Endodermal cell (in vitro differentiated cells): ENCODE results near the gene MYL6. TPM values are rescaled to one million over a fixed set of nuclear protein-coding genes. Genes with fewer than 3 reads are reported as not detected.

Source experiments
- DNase-seq: peaks from one replicate; pipeline ENCODE4 v3.0.0-alpha.2; 2017
- H3K27ac ChIP-seq: 2 replicates; pipeline ENCODE4 v1.5.1; 2013; ENCODE audit warnings: mild to moderate bottlenecking, low read depth, low read length, moderate library complexity
- H3K27me3 ChIP-seq: 2 replicates; pipeline ENCODE4 v1.6.1; 2013; ENCODE audit warnings: mild to moderate bottlenecking, low read length, moderate library complexity; ENCODE audit not compliant: insufficient read depth, control insufficient read depth, poor library complexity, severe bottlenecking
- H3K36me3 ChIP-seq: 2 replicates; pipeline ENCODE4 v1.7.0; 2013; ENCODE audit warnings: mild to moderate bottlenecking, low read length, moderate library complexity; ENCODE audit not compliant: control insufficient read depth, insufficient read depth
- H3K4me1 ChIP-seq: one replicate; pipeline ENCODE4 v1.7.0; 2013; ENCODE audit warnings: low read length; ENCODE audit not compliant: control insufficient read depth, insufficient read depth
- H3K4me3 ChIP-seq: 2 replicates; pipeline ENCODE4 v1.5.1; 2013; ENCODE audit warnings: mild to moderate bottlenecking, low read length, moderate library complexity
- H3K9ac ChIP-seq: 2 replicates; pipeline ENCODE4 v1.6.1; 2013; ENCODE audit warnings: mild to moderate bottlenecking, low read length, moderate library complexity; ENCODE audit not compliant: poor library complexity, severe bottlenecking; ENCODE audit errors: extremely low read depth
- H3K9me3 ChIP-seq: 2 replicates; pipeline ENCODE4 v1.6.1; 2013; ENCODE audit warnings: mild to moderate bottlenecking, low read length, moderate library complexity; ENCODE audit not compliant: control insufficient read depth
- H3K27ac Mint-ChIP-seq: 2 replicates; pipeline ENCODE4 v1.8.0; 2020; ENCODE audit warnings: mixed read lengths
- H3K27me3 Mint-ChIP-seq: 2 replicates; pipeline ENCODE4 v1.8.0; 2021; ENCODE audit warnings: mild to moderate bottlenecking, mixed read lengths; ENCODE audit not compliant: insufficient read depth
- H3K36me3 Mint-ChIP-seq: 2 replicates; pipeline ENCODE4 v1.8.0; 2020; ENCODE audit warnings: low read depth, mixed read lengths
- H3K4me1 Mint-ChIP-seq: 2 replicates; pipeline ENCODE4 v1.8.0; 2020; ENCODE audit warnings: mixed read lengths
- H3K4me3 Mint-ChIP-seq: 2 replicates; pipeline ENCODE4 v1.8.0; 2020; ENCODE audit warnings: mild to moderate bottlenecking, moderate library complexity, mixed read lengths
- H3K9me3 Mint-ChIP-seq: 2 replicates; pipeline ENCODE4 v1.8.0; 2020; ENCODE audit warnings: mild to moderate bottlenecking, mixed read lengths
- WGBS, 2 experiments: methylation state at CpG; one replicate each; pipeline versions ENCODE4 v1.1.5 to v1.1.7; 2013; ENCODE audit warnings: missing lambda C conversion rate in 2 of 2, mixed read lengths in 1 of 2; ENCODE audit not compliant: insufficient coverage in 1 of 2, insufficient read length in 1 of 2; 5-methylcytosine and 5-hydroxymethylcytosine counted together
- total RNA-seq, 2 donors: library from RNA; stranded (reverse); fragmentation: NEBNext Ultra II Directional in 1 of 2; extraction: Animal tissue kit (Norgen Biotek cat#: 25700) in 1 of 2; gene quantifications; 2 replicates in 1 of 2; 3 replicates in 1 of 2; pipeline ENCODE4 v1.2.1, GENCODE V29; 2021
- TF ChIP-seq, protein P1 (sequence below): fragments of 200-600 bp; sonication (generic); conservative IDR thresholded peaks from 2 replicates; pipeline ENCODE4 v1.5.0; 2021; ENCODE audit warnings: antibody characterized with exemption, mild to moderate bottlenecking

The MYL6 gene
- total RNA-seq, 2 donors from 2014 or later = 1,640 to 1,647 TPM

- H3K27me3 Mint-ChIP-seq = no peaks in the 10 kb centered on the region
- peaks cover 41% of the 10 kb centered on the region for H3K4me1 Mint-ChIP-seq
- peaks cover 8% of the 10 kb centered on the region for H3K4me1 ChIP-seq
- peak; percentile 79 for DNase-seq
- H3K4me3 Mint-ChIP-seq = no peak overlapping the region
- H3K27ac ChIP-seq = peak overlapping the region; percentile 50
- H3K36me3 ChIP-seq = peaks cover 81% of the 10 kb centered on the region
- H3K9ac ChIP-seq = no peak overlapping the region
- TF ChIP-seq, protein P1, sequence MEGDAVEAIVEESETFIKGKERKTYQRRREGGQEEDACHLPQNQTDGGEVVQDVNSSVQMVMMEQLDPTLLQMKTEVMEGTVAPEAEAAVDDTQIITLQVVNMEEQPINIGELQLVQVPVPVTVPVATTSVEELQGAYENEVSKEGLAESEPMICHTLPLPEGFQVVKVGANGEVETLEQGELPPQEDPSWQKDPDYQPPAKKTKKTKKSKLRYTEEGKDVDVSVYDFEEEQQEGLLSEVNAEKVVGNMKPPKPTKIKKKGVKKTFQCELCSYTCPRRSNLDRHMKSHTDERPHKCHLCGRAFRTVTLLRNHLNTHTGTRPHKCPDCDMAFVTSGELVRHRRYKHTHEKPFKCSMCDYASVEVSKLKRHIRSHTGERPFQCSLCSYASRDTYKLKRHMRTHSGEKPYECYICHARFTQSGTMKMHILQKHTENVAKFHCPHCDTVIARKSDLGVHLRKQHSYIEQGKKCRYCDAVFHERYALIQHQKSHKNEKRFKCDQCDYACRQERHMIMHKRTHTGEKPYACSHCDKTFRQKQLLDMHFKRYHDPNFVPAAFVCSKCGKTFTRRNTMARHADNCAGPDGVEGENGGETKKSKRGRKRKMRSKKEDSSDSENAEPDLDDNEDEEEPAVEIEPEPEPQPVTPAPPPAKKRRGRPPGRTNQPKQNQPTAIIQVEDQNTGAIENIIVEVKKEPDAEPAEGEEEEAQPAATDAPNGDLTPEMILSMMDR = no peak
- H3K27me3 ChIP-seq = no peaks in the 10 kb centered on the region
- H3K36me3 Mint-ChIP-seq = peaks cover 68% of the 10 kb centered on the region
- no peak overlapping the region for H3K4me3 ChIP-seq
- peak overlapping the region; percentile 99 for H3K27ac Mint-ChIP-seq
- H3K9me3 Mint-ChIP-seq = no peaks in the 10 kb centered on the region
- WGBS, 2 experiments = 84 to 100% methylated on average over 1 to 10 of the region's 11 CpGs
- H3K9me3 ChIP-seq = no peaks in the 10 kb centered on the region
These were observed 4.5 kb downstream of the MYL6 start for GRCh38 chr12:56162468-56163290.

DNA sequence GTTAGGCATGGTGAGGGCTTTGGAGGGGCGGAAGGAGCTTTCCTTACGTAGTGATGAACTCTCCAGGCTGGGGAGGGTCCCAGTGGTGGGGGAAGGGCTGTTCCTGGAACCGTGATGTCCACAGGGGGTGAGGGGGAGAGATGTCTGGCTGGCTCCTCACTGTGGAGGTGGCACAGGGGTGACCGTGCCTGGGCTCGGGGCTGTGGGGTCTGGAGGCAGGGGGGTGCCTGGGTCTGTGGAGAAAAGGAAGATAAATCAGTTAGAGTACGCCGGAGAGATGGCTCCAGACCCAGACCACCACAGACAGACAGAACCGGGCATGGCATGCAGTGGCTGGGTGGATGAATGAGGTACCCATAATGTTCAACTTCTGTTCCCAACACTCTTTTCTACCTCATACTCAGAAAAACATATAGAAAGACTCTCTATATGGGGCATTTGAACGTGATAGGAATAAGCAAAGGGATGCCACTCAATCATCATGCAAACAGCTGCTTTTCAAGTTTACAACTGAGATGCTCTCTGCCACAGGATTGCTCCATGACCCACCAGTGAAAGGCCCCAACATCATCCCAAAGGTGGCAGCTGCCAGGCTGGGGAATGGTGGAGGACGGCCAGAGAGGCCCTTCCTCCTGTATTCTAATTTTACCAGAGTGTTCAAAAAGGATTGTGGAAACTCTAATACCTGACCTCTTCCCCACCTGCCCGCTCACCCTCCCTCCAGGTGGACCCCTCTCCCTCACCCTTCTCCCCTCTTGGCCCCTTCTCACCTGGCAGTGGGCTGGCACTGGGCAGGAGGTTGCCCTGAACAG is 5.6 kb downstream of the MYL6 start:
- Mint-ChIP-seq H3K4me3 (no peak overlapping the region), H3K36me3 (peaks cover 74% of the 10 kb centered on the region), H3K4me1 (peaks cover 40% of the 10 kb centered on the region), H3K27ac (peak overlapping the region; percentile 77), H3K9me3 (no peaks in the 10 kb centered on the region), H3K27me3 (no peaks in the 10 kb centered on the region)
- WGBS, 2 experiments = 88 to 89% methylated on average over 5 to 11 of the region's 11 CpGs
- Histone ChIP-seq H3K27ac (no peak overlapping the region), H3K36me3 (peaks cover 86% of the 10 kb centered on the region), H3K4me1 (peaks cover 8% of the 10 kb centered on the region), H3K4me3 (no peak overlapping the region), H3K9me3 (no peaks in the 10 kb centered on the region), H3K27me3 (no peaks in the 10 kb centered on the region), H3K9ac (no peak overlapping the region)
- TF ChIP-seq, protein P1 = no peak
- peak; percentile 76 for DNase-seq

DNA sequence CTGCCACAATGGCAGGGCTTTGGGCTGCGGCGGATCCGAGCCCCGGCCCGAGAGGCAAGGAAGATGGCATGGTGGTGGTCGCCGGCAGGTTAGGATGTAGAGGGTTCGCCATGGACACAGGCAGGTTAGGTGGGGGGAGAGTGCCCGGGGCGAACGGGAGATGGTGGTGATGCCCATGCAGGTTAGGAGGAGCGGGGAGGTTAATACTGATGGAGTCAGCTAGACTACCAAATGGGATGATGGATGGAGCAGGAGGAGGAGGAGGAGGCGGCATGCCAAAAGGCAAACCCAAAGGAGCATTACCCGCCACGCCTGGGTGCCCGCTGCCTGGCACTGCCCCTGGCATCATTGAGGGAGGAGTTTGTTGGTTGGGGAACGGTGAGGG is 6.2 kb downstream of the MYL6 start:
- no peak overlapping the region for H3K27ac Mint-ChIP-seq
- no peak for DNase-seq
- Histone ChIP-seq H3K4me3 (no peak overlapping the region), H3K27ac (no peak overlapping the region), H3K9me3 (no peaks in the 10 kb centered on the region), H3K4me1 (peaks cover 8% of the 10 kb centered on the region), H3K27me3 (no peaks in the 10 kb centered on the region), H3K9ac (no peak overlapping the region), H3K36me3 (peaks cover 86% of the 10 kb centered on the region)
- peaks cover 36% of the 10 kb centered on the region for H3K4me1 Mint-ChIP-seq
- 92 to 95% methylated on average over 10 to 17 of the region's 17 CpGs for WGBS, 2 experiments
- TF ChIP-seq, protein P1 = no peak
- peaks cover 73% of the 10 kb centered on the region for H3K36me3 Mint-ChIP-seq
- H3K4me3 Mint-ChIP-seq = no peak overlapping the region
- H3K9me3 Mint-ChIP-seq = no peaks in the 10 kb centered on the region
- H3K27me3 Mint-ChIP-seq = no peaks in the 10 kb centered on the region
